Loucy (cell line): ENCODE results near the gene SGMS1.

ENCODE experiments used
- H2AFZ ChIP-seq: fragments of 200-600 bp; sonication (generic); 2 replicates; pipeline ENCODE4 v1.6.0; 2016; ENCODE audit warnings: antibody characterized with exemption, mild to moderate bottlenecking, low read length, moderate library complexity
- H3F3A ChIP-seq: fragments of 200-600 bp; 2 replicates; pipeline ENCODE4 v1.6.0; 2016; ENCODE audit warnings: antibody characterized with exemption, low read depth, mild to moderate bottlenecking
- H3K27me3 ChIP-seq: fragments of 200-600 bp; sonication (generic); 2 replicates; pipeline ENCODE4 v1.6.1; 2014; ENCODE audit warnings: low read length, mild to moderate bottlenecking; ENCODE audit not compliant: insufficient read depth, poor library complexity, severe bottlenecking
- H3K36me3 ChIP-seq: fragments of 200-600 bp; sonication (generic); 2 replicates; pipeline ENCODE4 v1.6.1; 2016; ENCODE audit warnings: low read length; ENCODE audit not compliant: insufficient read depth
- H3K4me1 ChIP-seq: fragments of 200-600 bp; sonication (generic); 2 replicates; pipeline ENCODE4 v1.5.1; 2014; ENCODE audit warnings: low read length, mild to moderate bottlenecking; ENCODE audit not compliant: insufficient read depth, poor library complexity, severe bottlenecking
- H3K4me2 ChIP-seq: fragments of 200-600 bp; sonication (generic); 2 replicates; pipeline ENCODE4 v1.6.0; 2014; ENCODE audit warnings: antibody characterized with exemption, low read length, low read depth, mild to moderate bottlenecking; ENCODE audit not compliant: poor library complexity, severe bottlenecking
- H3K4me3 ChIP-seq: fragments of 200-600 bp; sonication (generic); 2 replicates; pipeline ENCODE4 v1.5.1; 2014; ENCODE audit warnings: low read length, mild to moderate bottlenecking, mixed read lengths; ENCODE audit not compliant: poor library complexity, severe bottlenecking
- H3K79me2 ChIP-seq: fragments of 200-600 bp; sonication (generic); 2 replicates; pipeline ENCODE4 v1.6.1; 2014; ENCODE audit warnings: low read length; ENCODE audit not compliant: insufficient read depth
- H3K9ac ChIP-seq: fragments of 200-600 bp; sonication (generic); 2 replicates; pipeline ENCODE4 v1.6.0; 2014; ENCODE audit warnings: mild to moderate bottlenecking, low read depth, low read length, moderate library complexity; ENCODE audit not compliant: poor library complexity, severe bottlenecking
- H3K9me2 ChIP-seq: fragments of 200-600 bp; sonication (generic); replicated peaks from 2 replicates; pipeline ENCODE4 v1.6.1; 2016; ENCODE audit warnings: low read depth, low read length, mixed read lengths
- H3K9me3 ChIP-seq: fragments of 200-600 bp; sonication (generic); 2 replicates; pipeline ENCODE4 v1.6.1; 2014; ENCODE audit warnings: mild to moderate bottlenecking, antibody characterized with exemption, low read length, low read depth; ENCODE audit not compliant: insufficient read depth
- H4K20me1 ChIP-seq: fragments of 200-600 bp; sonication (generic); 2 replicates; pipeline ENCODE4 v1.6.0; 2014; ENCODE audit warnings: antibody characterized with exemption, low read length, mild to moderate bottlenecking; ENCODE audit not compliant: insufficient read depth, poor library complexity, severe bottlenecking
- CTCF ChIP-seq: fragments of 200-600 bp; sonication (generic); conservative IDR thresholded peaks from 2 replicates; pipeline ENCODE4 v1.5.1; 2014; ENCODE audit warnings: mild to moderate bottlenecking, antibody characterized with exemption, low read length
- EZH2phosphoT487 ChIP-seq: fragments of 200-600 bp; IDR thresholded peaks from 2 replicates; pipeline ENCODE4 v1.6.1; 2018; ENCODE audit warnings: antibody characterized with exemption, mild to moderate bottlenecking, moderate library complexity, borderline replicate concordance

SGMS1 gene

GRCh38 chr10:50552771-50553535 is 70.8 kb downstream of the SGMS1 start:
- H3K27me3 ChIP-seq, result no peaks in the 10 kb centered on the region
- H3K4me1 ChIP-seq, result no peaks in the 10 kb centered on the region
- H2AFZ ChIP-seq, result no peak overlapping the region
- no peaks in the 10 kb centered on the region for H3K36me3 ChIP-seq
- H3K79me2 ChIP-seq, result no peaks in the 10 kb centered on the region
- TF ChIP-seq EZH2phosphoT487 (no peak), CTCF (peak; percentile 60)
- no peaks in the 10 kb centered on the region for H3K9me2 ChIP-seq
- H3K9ac ChIP-seq, result no peak overlapping the region
- no peak overlapping the region for H3K4me3 ChIP-seq
- no peak overlapping the region for H3K4me2 ChIP-seq
- no peaks in the 10 kb centered on the region for H3K9me3 ChIP-seq
- no peaks in the 10 kb centered on the region for H3F3A ChIP-seq
- no peaks in the 10 kb centered on the region for H4K20me1 ChIP-seq

- Histone ChIP-seq H3K27me3 (no peaks in the 10 kb centered on the region), H4K20me1 (no peaks in the 10 kb centered on the region), H3K4me2 (no peak overlapping the region), H3K36me3 (no peaks in the 10 kb centered on the region), H2AFZ (no peak overlapping the region), H3K9ac (no peak overlapping the region), H3K4me3 (no peak overlapping the region), H3F3A (no peaks in the 10 kb centered on the region), H3K4me1 (no peaks in the 10 kb centered on the region), H3K9me2 (no peaks in the 10 kb centered on the region), H3K9me3 (no peaks in the 10 kb centered on the region), H3K79me2 (no peaks in the 10 kb centered on the region)
- TF ChIP-seq EZH2phosphoT487 (no peak), CTCF (no peak)
Measured at GRCh38 chr10:50552308-50552707, 71.4 kb downstream of the SGMS1 start.

GRCh38 chr10:50551894-50552293 is 71.9 kb downstream of the SGMS1 start:
- no peaks in the 10 kb centered on the region for H3K9me2 ChIP-seq
- no peaks in the 10 kb centered on the region for H3K27me3 ChIP-seq
- no peaks in the 10 kb centered on the region for H3K9me3 ChIP-seq
- TF ChIP-seq EZH2phosphoT487, result no peak
- no peak for TF ChIP-seq CTCF
- no peaks in the 10 kb centered on the region for H4K20me1 ChIP-seq
- H2AFZ ChIP-seq, result no peak overlapping the region
- no peak overlapping the region for H3K4me2 ChIP-seq
- H3K4me1 ChIP-seq, result no peaks in the 10 kb centered on the region
- no peak overlapping the region for H3K4me3 ChIP-seq
- no peaks in the 10 kb centered on the region for H3K79me2 ChIP-seq
- no peaks in the 10 kb centered on the region for H3F3A ChIP-seq
- no peaks in the 10 kb centered on the region for H3K36me3 ChIP-seq
- no peak overlapping the region for H3K9ac ChIP-seq
